Suprapubic skin (tissue), 4 donors: ENCODE measurements around the gene STIM2. TPM values are rescaled to one million over a fixed set of nuclear protein-coding genes. Genes with fewer than 3 reads are reported as not detected.

Experiments used
- DNase-seq, 2 donors: peaks; one replicate each; pipeline ENCODE4 v3.0.0-alpha.2; 2019; ENCODE audit warnings: low spot score in 2 of 2
- H3K27ac ChIP-seq: fragments of 200-600 bp; sonication (generic); one replicate; pipeline ENCODE4 v1.5.1; 2019
- H3K27me3 ChIP-seq: fragments of 200-600 bp; sonication (generic); one replicate; pipeline ENCODE4 v1.5.1; 2019
- H3K36me3 ChIP-seq: fragments of 200-600 bp; sonication (generic); one replicate; pipeline ENCODE4 v1.5.1; 2019
- H3K4me1 ChIP-seq: fragments of 200-600 bp; sonication (generic); one replicate; pipeline ENCODE4 v1.5.1; 2019
- H3K4me3 ChIP-seq: fragments of 200-600 bp; sonication (generic); one replicate; pipeline ENCODE4 v1.5.1; 2019; ENCODE audit warnings: mild to moderate bottlenecking
- H3K9me3 ChIP-seq: fragments of 200-600 bp; sonication (generic); one replicate; pipeline ENCODE4 v1.5.1; 2019
- EP300 ChIP-seq: sonication (generic); formaldehyde crosslinking; IDR thresholded peaks from one replicate; pipeline ENCODE4 v1.6.1; 2017; ENCODE audit warnings: antibody characterized with exemption
- POLR2A ChIP-seq, 2 donors: fragments of 450-650 bp; IDR thresholded peaks; one replicate each; pipeline ENCODE4 v1.6.1; 2017; ENCODE audit warnings: antibody characterized with exemption in 2 of 2, mild to moderate bottlenecking in 2 of 2, moderate library complexity in 2 of 2
- POLR2AphosphoS5 ChIP-seq, 3 donors: sonication (generic); formaldehyde crosslinking; IDR thresholded peaks; one replicate each; pipeline ENCODE4 v1.6.1; 2017; ENCODE audit warnings: antibody characterized with exemption in 3 of 3
- WGBS: methylation state at CpG from one replicate; pipeline ENCODE4 v1.1.5; 2018; 5-methylcytosine and 5-hydroxymethylcytosine counted together
- total RNA-seq, 4 donors: library from RNA; depleted of rRNA; stranded (reverse); fragments of >200 nt; gene quantifications; one replicate each; pipeline ENCODE4 v1.1.0, GENCODE V29; 2016
- TF ChIP-seq, protein P1 (sequence below), 2 donors: fragments of 200-600 bp in 1 of 2; fragments of 450-650 bp in 1 of 2; sonication (generic) in 1 of 2; IDR thresholded peaks; one replicate each; pipeline ENCODE4 v1.5.1; 2016 to 2019; ENCODE audit warnings: antibody characterized with exemption in 2 of 2, mild to moderate bottlenecking in 1 of 2, moderate library complexity in 1 of 2

The STIM2 gene
- total RNA-seq, 4 donors from 2014 or later, result 20.2 to 37.3 (median 27.5) TPM

- Histone ChIP-seq H3K4me3 (no peak overlapping the region), H3K27me3 (no peaks in the 10 kb centered on the region), H3K4me1 (peaks cover 4% of the 10 kb centered on the region), H3K27ac (no peak overlapping the region), H3K9me3 (no peaks in the 10 kb centered on the region), H3K36me3 (no peaks in the 10 kb centered on the region)
- 79% methylated on average over 5 of the region's 10 CpGs for WGBS
- TF ChIP-seq POLR2AphosphoS5 (IDR thresholded peaks at IDR 0.05) (no peak), EP300 (no peak), POLR2A (IDR thresholded peaks at IDR 0.05) (no peak)
- TF ChIP-seq, protein P1, sequence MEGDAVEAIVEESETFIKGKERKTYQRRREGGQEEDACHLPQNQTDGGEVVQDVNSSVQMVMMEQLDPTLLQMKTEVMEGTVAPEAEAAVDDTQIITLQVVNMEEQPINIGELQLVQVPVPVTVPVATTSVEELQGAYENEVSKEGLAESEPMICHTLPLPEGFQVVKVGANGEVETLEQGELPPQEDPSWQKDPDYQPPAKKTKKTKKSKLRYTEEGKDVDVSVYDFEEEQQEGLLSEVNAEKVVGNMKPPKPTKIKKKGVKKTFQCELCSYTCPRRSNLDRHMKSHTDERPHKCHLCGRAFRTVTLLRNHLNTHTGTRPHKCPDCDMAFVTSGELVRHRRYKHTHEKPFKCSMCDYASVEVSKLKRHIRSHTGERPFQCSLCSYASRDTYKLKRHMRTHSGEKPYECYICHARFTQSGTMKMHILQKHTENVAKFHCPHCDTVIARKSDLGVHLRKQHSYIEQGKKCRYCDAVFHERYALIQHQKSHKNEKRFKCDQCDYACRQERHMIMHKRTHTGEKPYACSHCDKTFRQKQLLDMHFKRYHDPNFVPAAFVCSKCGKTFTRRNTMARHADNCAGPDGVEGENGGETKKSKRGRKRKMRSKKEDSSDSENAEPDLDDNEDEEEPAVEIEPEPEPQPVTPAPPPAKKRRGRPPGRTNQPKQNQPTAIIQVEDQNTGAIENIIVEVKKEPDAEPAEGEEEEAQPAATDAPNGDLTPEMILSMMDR (IDR thresholded peaks at IDR 0.05), result no peak
- no peak for DNase-seq
These were observed 12.9 kb downstream of the STIM2 start for GRCh38 chr4:26873391-26874026.

DNA sequence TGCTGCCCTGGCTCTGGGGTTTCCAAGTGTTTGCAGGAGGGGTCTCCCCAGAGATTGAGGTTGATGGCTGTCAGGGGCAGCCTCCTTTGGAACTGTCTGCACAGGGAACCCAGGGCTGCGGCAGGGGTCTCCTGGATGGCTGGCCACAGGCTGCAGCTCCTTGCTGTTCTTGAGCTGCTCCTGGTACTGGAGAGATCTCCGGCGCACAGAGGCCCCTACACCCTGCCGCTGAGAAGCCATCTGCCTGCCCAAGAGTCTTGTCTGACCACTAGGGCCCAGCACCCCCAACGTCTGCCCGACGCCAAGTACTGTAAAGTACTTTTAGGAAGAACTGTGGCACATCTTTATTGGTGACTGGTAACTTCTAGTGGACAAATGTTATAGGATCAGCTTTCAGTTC lies 13.5 kb downstream of the STIM2 start:
- peaks cover 7% of the 10 kb centered on the region for H3K4me1 ChIP-seq
- H3K4me3 ChIP-seq, result no peak overlapping the region
- no peak for DNase-seq
- 97% methylated on average over 6 of the region's 7 CpGs for WGBS
- H3K27me3 ChIP-seq, result no peaks in the 10 kb centered on the region
- no peaks in the 10 kb centered on the region for H3K36me3 ChIP-seq
- H3K27ac ChIP-seq, result no peak overlapping the region
- H3K9me3 ChIP-seq, result no peaks in the 10 kb centered on the region
- TF ChIP-seq EP300, result no peak
- TF ChIP-seq POLR2A (IDR thresholded peaks at IDR 0.05), result no peak

- DNase-seq, result no peak
- Histone ChIP-seq H3K27me3 (no peaks in the 10 kb centered on the region), H3K36me3 (no peaks in the 10 kb centered on the region), H3K4me3 (no peak overlapping the region), H3K27ac (no peak overlapping the region), H3K9me3 (no peaks in the 10 kb centered on the region), H3K4me1 (peaks cover 17% of the 10 kb centered on the region)
- TF ChIP-seq EP300 (no peak), POLR2AphosphoS5 (IDR thresholded peaks at IDR 0.05) (no peak), POLR2A (IDR thresholded peaks at IDR 0.05) (no peak)
- TF ChIP-seq, protein P1 (IDR thresholded peaks at IDR 0.05), result no peak
- 87% methylated on average over 3 of the region's 3 CpGs for WGBS
These were observed 16.8 kb downstream of the STIM2 start for GRCh38 chr4:26877406-26877805.

DNA sequence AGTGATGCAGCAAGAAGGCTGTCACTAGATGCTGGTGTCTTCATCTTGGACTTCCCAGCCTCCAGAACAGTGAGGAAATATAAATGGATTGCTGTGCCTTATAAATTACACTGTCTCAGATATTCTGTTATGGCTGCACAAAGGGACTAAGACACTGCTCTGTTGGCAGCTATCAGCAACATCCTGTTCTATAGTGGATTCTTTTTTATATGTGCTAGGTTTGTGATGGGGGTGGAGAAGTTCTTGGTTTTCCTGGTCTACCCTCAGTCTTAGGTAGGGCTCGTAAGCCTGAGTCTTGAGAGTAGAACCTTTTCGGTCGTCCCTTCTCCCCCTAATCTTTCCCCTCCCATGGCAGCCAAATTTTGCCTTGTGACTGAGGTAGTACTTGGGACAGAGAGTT lies 17.3 kb downstream of the STIM2 start:
- WGBS, result 98% methylated on average over 3 of the region's 3 CpGs
- no peak overlapping the region for H3K27ac ChIP-seq

GRCh38 chr4:26878794-26879391 lies 18.3 kb downstream of the STIM2 start:
- peak overlapping the region; percentile 7 for H3K4me3 ChIP-seq
- no peaks in the 10 kb centered on the region for H3K27me3 ChIP-seq
- H3K9me3 ChIP-seq, result no peaks in the 10 kb centered on the region
- H3K27ac ChIP-seq, result peak overlapping the region; percentile 51
- WGBS, result 57% methylated on average over 5 of the region's 5 CpGs
- DNase-seq, result no peak
- H3K4me1 ChIP-seq, result peaks cover 17% of the 10 kb centered on the region
- H3K36me3 ChIP-seq, result no peaks in the 10 kb centered on the region
- no peak for TF ChIP-seq EP300
- no peak for TF ChIP-seq POLR2AphosphoS5 (IDR thresholded peaks at IDR 0.05)
- TF ChIP-seq POLR2A (IDR thresholded peaks at IDR 0.05), result no peak
- TF ChIP-seq, protein P1 (IDR thresholded peaks at IDR 0.05), result no peak

More for the DNA sequence above, 17.3 kb downstream of the STIM2 start:
- H3K4me3 ChIP-seq, result no peak overlapping the region
- H3K4me1 ChIP-seq, result peaks cover 17% of the 10 kb centered on the region
- no peaks in the 10 kb centered on the region for H3K36me3 ChIP-seq
- no peaks in the 10 kb centered on the region for H3K27me3 ChIP-seq
- no peaks in the 10 kb centered on the region for H3K9me3 ChIP-seq
- no peak for TF ChIP-seq POLR2A (IDR thresholded peaks at IDR 0.05)
- TF ChIP-seq, protein P1 (IDR thresholded peaks at IDR 0.05), result no peak
- no peak for TF ChIP-seq EP300
- no peak for TF ChIP-seq POLR2AphosphoS5 (IDR thresholded peaks at IDR 0.05)
- DNase-seq, result no peak
